Heart left ventricle (tissue), 13 donors: Measurements from ENCODE around the gene NR5A2.

Experiments
- POLR2A ChIP-seq, 2 donors: fragments of 450-650 bp; IDR thresholded peaks; one replicate each; pipeline ENCODE4 v1.6.1; 2017; ENCODE audit warnings: antibody characterized with exemption in 2 of 2, mild to moderate bottlenecking in 2 of 2, moderate library complexity in 2 of 2
- TF ChIP-seq, protein P1 (sequence below), 12 donors: fragments of 200-600 bp; sonication (generic) in 4 of 12; IDR thresholded peaks; one replicate each; pipeline versions ENCODE4 v1.5.0 to v1.8.0; 2018 to 2022; ENCODE audit warnings: antibody characterized with exemption in 12 of 12, mild to moderate bottlenecking in 5 of 12
- donor health status: ischemic (EF 13 %, LVEDD 7.1; RV severe dilation, severe dysfunction).
- donor health status: DM: no; HTN: yes; CAD: no.
- donor health status: DM: no; HTN: no; CAD: no.
- donor health status: ischemic (EF 25% LVEDD 6.9; RV normal size, moderate dysfunction).
- donor health status: ischemic (EF 25% LVEDD 5.7; RV mildly dilated, moderate dysfunction).
- donor health status: ischemic (EF 35%, LVEDD 5.7; RV mildly dilated, moderate dysfunction).
- donor health status: nonischemic (EF 11% LVEDD 7.7; RV severe dilation, severe dysfunction).
- donor health status: DM: yes; HTN: yes; CAD: no.
- donor health status: PGD.
- donor health status: ischemic (EF 29% LVEDD 5.4; RV normal size, mild dysfunction).
- donor health status: nonischemic (EF 23%, LVEDD 6.1; RV moderate dilation, normal function).

DNA sequence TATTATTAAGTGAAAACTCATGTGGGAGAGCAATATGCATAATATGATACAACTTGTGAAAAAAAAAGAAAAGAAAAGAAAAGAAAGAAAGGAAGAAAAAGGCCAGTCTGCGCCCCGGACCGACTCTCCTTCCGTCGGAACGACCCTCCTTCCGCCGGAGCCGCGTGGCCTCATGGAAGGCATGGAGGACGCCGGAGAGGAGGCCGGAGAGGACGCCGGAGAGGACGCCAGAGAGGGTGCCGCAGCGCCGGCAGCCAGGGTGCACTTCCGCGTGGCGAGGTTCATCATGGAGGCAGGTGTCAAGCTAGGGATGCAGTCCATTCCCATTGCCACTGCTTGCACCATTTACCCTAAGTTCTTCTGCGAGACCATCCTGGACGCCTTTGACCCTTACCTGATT lies 185.9 kb downstream of the NR5A2 start:
- TF ChIP-seq, protein P1, sequence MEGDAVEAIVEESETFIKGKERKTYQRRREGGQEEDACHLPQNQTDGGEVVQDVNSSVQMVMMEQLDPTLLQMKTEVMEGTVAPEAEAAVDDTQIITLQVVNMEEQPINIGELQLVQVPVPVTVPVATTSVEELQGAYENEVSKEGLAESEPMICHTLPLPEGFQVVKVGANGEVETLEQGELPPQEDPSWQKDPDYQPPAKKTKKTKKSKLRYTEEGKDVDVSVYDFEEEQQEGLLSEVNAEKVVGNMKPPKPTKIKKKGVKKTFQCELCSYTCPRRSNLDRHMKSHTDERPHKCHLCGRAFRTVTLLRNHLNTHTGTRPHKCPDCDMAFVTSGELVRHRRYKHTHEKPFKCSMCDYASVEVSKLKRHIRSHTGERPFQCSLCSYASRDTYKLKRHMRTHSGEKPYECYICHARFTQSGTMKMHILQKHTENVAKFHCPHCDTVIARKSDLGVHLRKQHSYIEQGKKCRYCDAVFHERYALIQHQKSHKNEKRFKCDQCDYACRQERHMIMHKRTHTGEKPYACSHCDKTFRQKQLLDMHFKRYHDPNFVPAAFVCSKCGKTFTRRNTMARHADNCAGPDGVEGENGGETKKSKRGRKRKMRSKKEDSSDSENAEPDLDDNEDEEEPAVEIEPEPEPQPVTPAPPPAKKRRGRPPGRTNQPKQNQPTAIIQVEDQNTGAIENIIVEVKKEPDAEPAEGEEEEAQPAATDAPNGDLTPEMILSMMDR (IDR thresholded peaks at IDR 0.05): no peak
- no peak for TF ChIP-seq POLR2A (IDR thresholded peaks at IDR 0.05)
